COLO668 (cell line): ENCODE results near the gene ZBTB46.
"Not testable (repeated sequence)": the region's sequence is repeated elsewhere in the genome, so short reads cannot be mapped to it uniquely, and the experiment has no call there.

Experiments used
- DNase-seq: peaks from one replicate; lab custom pipeline; 2025; ENCODE audit not compliant: unreplicated experiment; lab: John Stamatoyannopoulos, UW

ZBTB46 gene

DNA sequence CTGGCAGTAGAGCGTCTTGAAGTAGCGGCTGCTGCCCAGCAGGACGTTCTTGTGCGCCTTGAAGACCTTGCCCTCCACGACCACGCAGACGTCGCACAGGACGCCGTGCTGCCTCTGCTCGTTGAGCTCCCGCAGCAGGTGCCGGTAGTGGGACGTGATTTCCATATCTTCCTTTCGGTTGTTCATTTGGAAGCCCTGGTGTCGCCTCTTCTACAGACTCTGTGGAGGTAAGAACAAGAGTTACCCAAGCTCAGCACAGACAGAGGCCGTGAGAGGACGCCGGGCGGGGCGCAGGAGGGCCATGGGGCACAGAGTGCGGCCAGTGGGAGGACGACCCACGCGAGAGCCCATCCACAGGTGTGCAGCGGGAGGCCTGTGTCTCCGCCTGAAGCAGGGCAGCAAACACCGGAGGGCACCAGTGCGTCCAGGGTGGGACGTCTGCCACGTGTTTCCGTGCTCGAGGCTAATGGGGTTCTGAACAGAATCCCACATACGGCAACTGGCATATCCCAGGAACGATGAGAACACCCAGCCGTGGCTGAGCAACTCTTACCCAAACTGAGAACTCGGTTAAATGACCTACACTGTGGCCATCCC is 40.4 kb downstream of the ZBTB46 start:
- no peak for DNase-seq

- DNase-seq, result peak; percentile 41
These were observed 41.1 kb downstream of the ZBTB46 start for GRCh38 chr20:63789836-63790571.

DNA sequence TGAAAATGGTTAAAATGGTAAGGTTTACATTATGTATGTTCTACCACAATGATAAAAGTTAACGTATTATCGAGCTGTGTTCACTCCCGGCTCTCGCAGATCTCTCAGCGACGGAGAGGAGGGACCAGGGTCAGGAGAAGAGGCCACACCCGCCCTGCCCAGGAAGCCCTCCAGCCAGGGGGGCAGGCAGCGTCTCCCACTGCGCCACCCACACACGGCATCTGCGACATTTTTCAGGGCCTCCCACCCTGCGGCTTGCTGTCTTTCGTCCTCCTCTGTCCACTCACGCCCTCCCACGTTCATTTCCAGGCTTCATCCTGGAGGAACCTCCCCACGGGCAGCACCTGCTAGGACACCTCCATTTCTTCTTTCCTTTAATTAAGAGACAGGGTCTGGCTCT is 43.3 kb downstream of the ZBTB46 start:
- no peak for DNase-seq

DNA sequence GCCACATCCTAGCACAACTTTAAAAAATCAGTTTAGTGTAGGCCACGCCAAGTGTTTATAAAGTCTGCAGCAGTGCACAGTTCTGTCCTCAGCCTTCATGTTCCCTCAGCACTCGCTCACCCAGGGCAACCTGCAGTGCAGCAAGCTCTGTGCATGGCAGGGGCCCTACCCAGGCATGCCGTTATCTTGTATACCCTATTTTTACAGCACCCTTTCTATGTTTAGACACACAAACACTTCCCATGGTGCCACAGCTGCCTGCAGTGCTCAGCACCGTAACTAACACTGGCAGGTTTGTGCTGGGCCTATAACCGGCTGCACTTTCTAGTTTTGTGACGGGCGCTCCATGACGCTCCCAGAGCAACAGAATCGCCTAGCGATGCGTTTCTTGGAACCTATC is 43.8 kb downstream of the ZBTB46 start:
- no peak for DNase-seq

DNA sequence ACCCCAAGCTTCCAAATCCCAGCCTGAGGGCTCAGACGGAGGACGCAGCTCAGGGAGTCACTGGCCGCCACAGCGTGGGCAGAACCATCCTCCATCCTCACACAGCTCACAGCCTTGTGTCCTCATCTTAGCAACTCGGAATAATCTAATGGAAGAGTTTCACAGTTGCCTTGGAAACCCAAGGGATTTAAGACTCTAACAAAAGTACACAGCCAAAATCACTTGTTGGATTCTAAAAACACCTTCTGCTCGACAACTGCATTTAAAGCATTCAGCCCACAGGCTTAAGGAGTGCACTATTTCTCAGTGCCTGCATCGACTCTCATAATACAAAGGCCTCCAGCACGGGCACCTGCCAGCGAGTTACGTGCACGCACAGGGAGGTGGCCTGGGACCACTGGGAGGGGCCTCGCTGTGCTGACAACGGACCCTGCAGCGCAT is 45.4 kb downstream of the ZBTB46 start:
- no peak for DNase-seq

- no peak for DNase-seq
These were observed 47.1 kb downstream of the ZBTB46 start for GRCh38 chr20:63783970-63784369.

GRCh38 chr20:63782521-63782971 is 48.5 kb downstream of the ZBTB46 start:
- no peak for DNase-seq

- DNase-seq, result peak; percentile 34
These were observed 49.0 kb downstream of the ZBTB46 start for GRCh38 chr20:63782051-63782471.

DNA sequence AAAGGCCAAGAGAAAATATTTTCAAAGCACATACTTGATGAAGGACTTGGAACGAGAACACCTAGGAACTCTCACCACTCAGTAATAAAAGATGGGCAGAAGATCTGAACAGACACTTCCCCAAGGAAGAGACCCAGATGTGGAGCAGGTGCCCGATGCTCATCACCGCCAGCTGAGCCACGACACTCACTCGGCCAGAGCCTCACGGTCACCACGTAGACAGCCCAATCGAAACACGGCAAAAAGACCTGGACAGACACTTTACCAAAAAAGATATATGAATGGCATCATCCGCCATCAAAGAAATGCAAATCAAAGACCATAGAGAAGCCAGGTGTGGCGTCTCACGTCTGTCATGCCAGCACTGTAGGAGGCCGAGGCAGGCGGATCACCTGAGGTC is 49.9 kb downstream of the ZBTB46 start:
- DNase-seq, result no peak

DNA sequence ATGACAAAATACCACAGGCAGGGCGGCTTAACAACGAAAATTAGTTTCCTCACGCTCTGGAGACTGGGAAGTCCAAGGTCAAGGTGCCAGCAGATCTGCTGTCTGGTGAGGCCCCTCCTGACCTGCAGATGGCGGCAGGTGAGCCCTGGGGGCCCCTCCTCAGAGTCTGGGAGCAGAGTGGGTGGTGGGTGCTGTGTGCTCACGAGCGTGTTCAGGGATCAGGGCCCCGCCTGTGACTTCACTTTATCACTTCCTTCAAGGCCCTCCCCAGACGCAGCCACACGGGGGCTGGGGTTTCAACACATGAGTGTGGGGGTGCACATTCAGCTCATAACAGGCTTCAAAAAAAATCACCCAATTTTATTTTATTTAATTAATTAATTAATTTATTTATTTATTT is 52.2 kb downstream of the ZBTB46 start:
- DNase-seq, result no peak

GRCh38 chr20:63778034-63778752 is 52.9 kb downstream of the ZBTB46 start:
- no peak for DNase-seq

DNA sequence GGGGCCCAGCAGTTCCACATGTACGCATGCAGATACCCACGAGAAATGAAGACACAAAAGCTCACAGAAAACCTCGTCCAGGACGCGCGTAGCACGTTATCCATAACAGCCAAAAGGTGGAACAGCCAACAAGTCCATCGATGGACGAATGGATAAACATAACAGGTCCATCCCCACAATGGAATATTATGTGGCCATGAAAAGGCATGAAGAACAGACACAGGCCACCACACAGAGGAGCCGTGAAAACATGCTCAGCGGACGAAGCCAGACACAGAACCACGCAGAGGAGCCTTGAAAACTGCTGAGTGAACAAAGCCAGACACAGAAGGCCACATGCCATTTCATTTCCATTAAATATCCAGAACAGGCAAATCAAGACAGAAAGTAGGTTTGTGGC is 53.5 kb downstream of the ZBTB46 start:
- DNase-seq, result no peak

- DNase-seq, result not testable (repeated sequence)
These were observed 54.2 kb downstream of the ZBTB46 start for GRCh38 chr20:63776875-63777274.

DNA sequence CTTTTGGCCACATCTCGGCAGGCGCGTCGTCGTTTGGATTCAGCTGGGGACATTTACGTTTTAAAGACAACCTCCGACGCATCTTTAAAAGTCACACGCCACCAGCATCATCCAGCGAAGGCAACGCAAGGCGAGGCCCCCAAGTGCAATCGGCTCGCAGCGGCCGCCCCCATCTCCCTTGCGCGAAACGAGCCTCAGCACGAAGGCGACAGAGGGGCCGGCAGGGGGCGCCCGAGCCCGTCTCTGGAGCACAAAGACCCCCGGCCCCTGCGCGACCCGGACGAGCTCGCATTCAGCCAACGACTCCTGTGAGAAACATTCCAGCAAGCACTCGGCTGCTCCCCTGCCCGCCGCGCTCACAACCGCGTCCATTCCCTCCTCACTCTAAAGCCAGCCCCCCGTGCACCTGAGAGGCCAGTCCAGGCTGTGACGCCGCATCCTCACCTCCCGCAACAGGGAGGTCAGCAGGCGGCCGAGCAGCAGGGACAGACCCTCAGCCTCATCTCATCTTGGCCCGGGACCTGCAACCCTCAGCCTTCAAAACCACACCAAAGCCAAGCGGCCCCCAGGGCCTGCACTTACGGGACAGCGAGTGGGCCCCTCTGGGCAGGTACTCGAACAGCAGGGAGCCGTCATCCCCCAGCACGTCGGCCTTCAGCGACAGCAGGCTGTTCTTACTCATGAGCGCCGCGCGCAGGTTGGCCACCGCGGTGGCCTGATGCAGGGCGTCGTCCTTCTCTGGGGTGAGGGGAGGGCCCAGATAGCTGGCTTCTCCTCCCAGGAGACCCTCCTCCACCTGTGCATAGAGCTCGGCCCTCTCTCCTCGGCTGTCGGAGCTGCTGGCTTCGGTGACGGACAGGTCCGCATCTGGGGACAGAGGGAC is 55.7 kb downstream of the ZBTB46 start:
- peak; percentile 21 for DNase-seq

DNA sequence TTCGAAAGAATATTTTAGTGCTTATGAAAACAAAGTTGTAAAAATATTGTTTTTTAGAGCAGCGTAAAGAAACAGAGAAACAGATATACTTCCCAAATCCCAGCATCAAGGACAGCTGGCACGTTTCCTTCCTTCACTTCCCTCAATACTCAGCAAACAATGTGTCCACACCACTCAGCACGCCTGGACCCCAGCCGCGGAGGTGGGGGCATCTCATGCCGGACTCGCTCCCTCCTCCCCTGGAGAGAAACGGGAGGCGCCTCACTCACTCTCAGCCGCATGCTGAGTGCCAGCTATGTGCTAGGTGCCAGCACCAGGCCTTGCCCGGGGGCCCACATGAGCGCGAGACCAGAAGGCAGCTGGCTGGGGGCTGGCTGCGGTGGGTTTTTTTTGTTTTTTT is 56.8 kb downstream of the ZBTB46 start:
- DNase-seq, result no peak

DNA sequence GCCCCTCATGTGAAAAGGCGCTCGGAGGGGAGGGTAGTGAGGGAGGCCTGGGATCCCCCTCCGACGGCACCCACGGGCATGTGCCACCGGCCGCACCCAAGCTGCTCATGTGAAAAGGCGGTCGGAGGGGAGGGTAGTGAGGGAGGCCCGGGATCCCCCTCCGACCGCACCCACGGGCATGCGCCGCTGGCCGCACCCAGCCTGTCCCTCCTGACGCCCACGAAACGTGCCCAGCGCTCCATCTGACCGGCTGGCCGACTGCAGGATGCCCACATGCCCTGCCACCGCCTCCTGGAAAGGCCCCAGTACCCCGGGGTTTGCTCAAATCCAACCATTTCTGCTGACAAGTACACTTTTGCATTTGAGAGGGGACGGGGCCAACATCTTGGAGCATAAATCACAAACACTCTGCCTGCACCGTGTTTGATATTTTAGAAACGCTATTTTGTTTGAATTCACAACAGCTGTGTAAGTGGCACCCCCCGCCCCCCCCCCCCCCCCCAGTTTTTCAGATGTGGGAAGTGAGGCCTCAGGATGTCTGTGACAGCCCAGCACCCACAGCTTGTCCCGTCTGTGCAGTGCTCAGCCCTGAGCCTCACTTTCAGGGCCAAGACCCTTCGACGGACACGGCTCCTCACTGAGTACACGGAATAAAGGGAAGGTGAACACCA is 57.4 kb downstream of the ZBTB46 start:
- no peak for DNase-seq

GRCh38 chr20:63772781-63773518 is 58.1 kb downstream of the ZBTB46 start:
- DNase-seq, result no peak

DNA sequence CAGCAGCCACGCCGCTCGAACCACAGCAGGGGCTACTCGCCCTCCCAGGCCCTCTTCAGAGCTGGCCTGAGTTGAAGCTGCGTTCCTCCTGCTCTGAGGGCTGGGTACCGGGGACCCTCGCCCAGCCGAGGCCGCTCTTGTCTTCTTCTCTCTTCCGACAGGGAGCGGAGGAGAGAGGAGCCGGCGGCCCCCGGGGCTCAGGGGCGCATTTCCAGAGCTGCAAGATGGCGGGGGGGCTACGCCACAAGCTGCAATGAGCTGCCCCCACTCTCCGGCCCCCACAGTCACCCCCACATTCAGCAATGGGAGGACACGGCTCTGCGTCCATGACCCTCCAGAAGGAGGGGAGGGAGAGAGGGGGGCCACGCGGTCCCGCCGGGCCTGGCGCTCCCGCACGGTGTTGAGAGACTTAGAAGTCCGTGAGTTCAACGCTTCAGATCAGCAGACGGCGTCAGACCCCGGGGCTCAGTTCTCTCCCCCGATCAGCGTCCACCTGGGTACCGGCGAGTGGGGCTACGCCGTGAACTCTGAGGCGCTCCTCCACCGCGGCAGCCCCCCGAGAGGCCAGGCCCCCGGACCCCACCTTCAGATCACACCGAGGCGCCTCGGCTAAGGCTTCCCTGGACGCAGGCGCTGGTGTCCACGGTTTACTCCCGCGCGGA is 59.9 kb downstream of the ZBTB46 start:
- no peak for DNase-seq

DNA sequence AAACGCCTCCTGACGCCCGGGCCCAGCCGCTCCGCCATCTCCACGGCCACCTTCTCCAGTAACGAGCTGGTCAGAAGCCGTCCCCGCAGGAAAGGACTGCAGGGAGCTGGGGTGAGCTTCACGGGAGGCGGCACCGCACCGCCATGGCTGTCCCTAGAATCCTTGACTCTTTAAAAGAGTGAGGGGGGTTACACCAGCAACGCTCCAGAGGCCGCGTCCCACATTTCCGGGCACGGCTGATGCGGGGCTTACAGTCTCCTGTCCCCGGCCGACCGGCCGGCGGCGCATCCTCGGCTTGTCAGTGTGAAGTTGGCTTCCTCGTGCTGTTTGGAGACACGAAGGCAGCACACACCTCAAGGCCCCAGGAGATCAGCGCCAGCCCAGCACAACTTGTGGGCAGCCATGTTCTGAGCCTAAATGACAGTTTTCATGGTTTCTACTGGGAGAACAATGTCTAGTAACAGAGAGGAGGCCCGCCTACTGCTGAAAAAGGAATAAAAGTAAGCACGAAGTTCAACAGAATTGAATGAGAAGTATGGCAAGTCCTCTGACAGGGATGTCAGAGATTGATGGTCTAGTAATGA is 61.1 kb downstream of the ZBTB46 start:
- DNase-seq, result no peak
